H54 (cell line): ENCODE measurements around the gene KHSRP.

Experiments used
- DNase-seq: peaks from one replicate; pipeline ENCODE4 v3.0.0; 2011; ENCODE audit warnings: low spot score, mixed read lengths; ENCODE audit not compliant: insufficient read length
- FAIRE-seq: peaks from 3 replicates; lab custom pipeline; 2011; peaks lifted over from hg19 to GRCh38; lab: Jason Lieb, UNC
- POLR2A ChIP-seq: IDR thresholded peaks from 2 replicates; pipeline ENCODE4 v1.6.1; 2011; ENCODE audit warnings: low read depth, mild to moderate bottlenecking, low read length

KHSRP gene

GRCh38 chr19:6457958-6458694 lies 33.5 kb upstream of the KHSRP start:
- TF ChIP-seq POLR2A, result no peak
- no peak for DNase-seq
- no peak for FAIRE-seq

GRCh38 chr19:6455924-6456323 lies 31.3 kb upstream of the KHSRP start:
- FAIRE-seq (no peak), DNase-seq (no peak)
- no peak for TF ChIP-seq POLR2A

GRCh38 chr19:6453951-6454565 lies 29.4 kb upstream of the KHSRP start:
- no peak for TF ChIP-seq POLR2A
- FAIRE-seq, result no peak
- no peak for DNase-seq

- FAIRE-seq, result no peak
- DNase-seq, result no peak
- TF ChIP-seq POLR2A, result no peak
These were observed 28.3 kb upstream of the KHSRP start for GRCh38 chr19:6452899-6453298.

GRCh38 chr19:6452223-6452614 lies 27.6 kb upstream of the KHSRP start:
- FAIRE-seq, result no peak
- no peak for DNase-seq
- TF ChIP-seq POLR2A, result no peak

GRCh38 chr19:6451583-6452222 lies 27.1 kb upstream of the KHSRP start:
- TF ChIP-seq POLR2A, result no peak
- no peak for DNase-seq
- no peak for FAIRE-seq

GRCh38 chr19:6450166-6450565 lies 25.6 kb upstream of the KHSRP start:
- no peak for TF ChIP-seq POLR2A
- FAIRE-seq (no peak), DNase-seq (no peak)

GRCh38 chr19:6448045-6448444 lies 23.4 kb upstream of the KHSRP start:
- TF ChIP-seq POLR2A, result no peak
- no peak for DNase-seq
- FAIRE-seq, result no peak

- no peak for FAIRE-seq
- DNase-seq, result no peak
- no peak for TF ChIP-seq POLR2A
These were observed 21.8 kb upstream of the KHSRP start for GRCh38 chr19:6446452-6446851.

- FAIRE-seq (no peak), DNase-seq (no peak)
- TF ChIP-seq POLR2A, result no peak
These were observed 19.4 kb upstream of the KHSRP start for GRCh38 chr19:6443986-6444385.

- TF ChIP-seq POLR2A, result no peak
- FAIRE-seq (no peak), DNase-seq (no peak)
These were observed 17.6 kb upstream of the KHSRP start for GRCh38 chr19:6442087-6442688.

- no peak for TF ChIP-seq POLR2A
- DNase-seq (no peak), FAIRE-seq (no peak)
These were observed 16.3 kb upstream of the KHSRP start for GRCh38 chr19:6440905-6441304.

- TF ChIP-seq POLR2A, result no peak
- DNase-seq (no peak), FAIRE-seq (no peak)
These were observed 15.1 kb upstream of the KHSRP start for GRCh38 chr19:6439743-6440142.

- no peak for DNase-seq
- FAIRE-seq, result no peak
- no peak for TF ChIP-seq POLR2A
These were observed 9.1 kb upstream of the KHSRP start, which contains the start of gene SLC25A41 for GRCh38 chr19:6433663-6434062. SLC25A41 (minus strand) TSS chr19:6433763; CDS start chr19:6433693, 70 bp downstream.
